T-helper 1 cell treated with Interleukin-12 subunit alpha and Interleukin-12 subunit beta and Interleukin-4 antibody, amounts not matched to agents 30 ng/mL and 1 ng/mL, for 36 hours (primary cell): ENCODE measurements around the gene TNFSF13B. TPM values are rescaled to one million over a fixed set of nuclear protein-coding genes. Genes with fewer than 3 reads are reported as not detected.

ENCODE experiments used
- intact Hi-C: fragments of 100-400 bp; cut with micrococcal nuclease; formaldehyde crosslinking; loops from one replicate; pipeline ENCODE4 v1.15.1; 2024
- total RNA-seq: library from RNA; stranded (reverse); gene quantifications from 2 replicates; pipeline ENCODE4 v1.2.3, GENCODE V29; 2022

The TNFSF13B gene
- total RNA-seq, 1 donor from 2014 or later, result 17.5 TPM

- intact Hi-C loops, result loop anchor here (2.0 to 5.0 kb wide), 3 partner anchors 20 to 555 kb away; no protein-coding TSS in a partner anchor
Observed at GRCh38 chr13:108342369-108343289, 73.1 kb downstream of the TNFSF13B start.

- intact Hi-C loops, result no loop called here
Observed at GRCh38 chr13:108345016-108345415, 75.5 kb downstream of the TNFSF13B start.

- intact Hi-C loops, result no loop called here
Observed at GRCh38 chr13:108346376-108346775, 76.9 kb downstream of the TNFSF13B start.

GRCh38 chr13:108349269-108349668, 79.8 kb downstream of the TNFSF13B start:
- intact Hi-C loops, result no loop called here

- intact Hi-C loops, result no loop called here
Observed at GRCh38 chr13:108350579-108350978, 81.1 kb downstream of the TNFSF13B start.

- intact Hi-C loops, result no loop called here
Observed at GRCh38 chr13:108352599-108352998, 83.1 kb downstream of the TNFSF13B start.

GRCh38 chr13:108357228-108357627, 87.7 kb downstream of the TNFSF13B start:
- intact Hi-C loops, result no loop called here

Other genes with a start within 250 kb of the TNFSF13B start
- gene LIG4, start 54.2 kb upstream of the TNFSF13B start, total RNA-seq, result 12.9 and 13.0 TPM in 2 replicates
- 10.6 and 11.8 TPM in 2 replicates for gene ABHD13, start 51.3 kb upstream of the TNFSF13B start, total RNA-seq